ENCODE measurements around the gene NR1D2. TPM values are rescaled to one million over a fixed set of nuclear protein-coding genes. Genes with fewer than 3 reads are reported as not detected.

NR1D2 gene
- total and polyA plus RNA-seq, 2 donors from 2014 or later: 7.1 to 49.3 TPM

DNA sequence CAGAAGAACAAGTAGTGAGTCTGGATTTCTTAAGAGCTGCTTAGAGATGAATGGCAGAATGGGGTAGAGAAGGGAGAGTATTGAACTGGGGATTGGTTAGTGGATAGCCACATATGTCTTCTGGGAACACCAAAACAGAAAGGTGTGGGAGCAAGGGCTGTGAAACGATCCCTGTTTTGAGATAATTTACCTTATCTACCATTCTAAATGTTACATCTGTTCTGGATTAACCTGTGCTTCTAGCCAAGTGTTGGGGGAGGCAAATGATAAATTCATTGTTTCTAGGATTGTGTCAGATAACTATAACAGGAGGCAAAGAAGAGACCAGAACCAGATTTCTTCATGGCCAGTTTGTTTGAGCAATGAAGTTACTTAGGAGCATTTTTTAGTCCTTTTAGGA, 8.4 kb downstream of the NR1D2 start:
- intact Hi-C loops (cut with DNase I): no loop called here
- Histone ChIP-seq H3K9me3 (ENCODE audit: control insufficient read depth in 2 of 3, insufficient read depth in 1 of 3, low read length in 3 of 3) (no peaks in the 10 kb centered on the region), H3K9ac (ENCODE audit: low read length in 3 of 3) (no peak overlapping the region), H3K27me3 (ENCODE audit: control insufficient read depth, insufficient read depth, low read length) (no peaks in the 10 kb centered on the region), H3K36me3 (ENCODE audit: control insufficient read depth in 2 of 3, insufficient read depth in 3 of 3, low read length in 3 of 3) (peaks cover 0 to 16% (median 6%) of the 10 kb centered on the region in 3 donors), H3K4me1 (ENCODE audit: control insufficient read depth in 2 of 3, insufficient read depth in 2 of 3, low read depth in 1 of 3, low read length in 3 of 3) (peaks cover 0 to 18% (median 8%) of the 10 kb centered on the region in 3 donors), H3K4me3 (ENCODE audit: low read length in 3 of 3) (no peak overlapping the region), H3K27ac (ENCODE audit: low read depth in 2 of 2, low read length in 2 of 2) (no peak overlapping the region)
- TF ChIP-seq CTCF (IDR thresholded peaks at IDR 0.05; ENCODE audit: borderline replicate concordance, extremely low read depth, insufficient read depth): no peak
- FAIRE-seq (no peak), DNase-seq (no peak)

DNA sequence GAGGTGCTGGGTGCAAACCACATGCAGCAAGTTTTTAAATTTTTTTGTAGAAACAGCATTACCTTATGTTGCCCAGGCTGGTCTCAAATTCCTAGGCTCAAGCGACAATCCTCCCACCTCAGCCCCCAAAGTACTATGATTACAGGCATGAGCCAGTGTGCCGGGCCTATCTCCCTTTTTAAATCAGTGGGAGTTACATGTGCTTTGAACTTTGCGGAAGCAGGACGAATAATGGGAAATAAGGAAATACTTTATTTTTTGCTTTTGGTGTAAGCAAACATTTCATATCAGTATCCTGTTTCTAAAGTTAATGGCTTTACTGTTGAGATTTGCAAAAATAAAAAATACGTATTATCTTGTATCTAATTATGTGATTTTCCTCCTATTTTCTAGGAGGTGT, 9.1 kb downstream of the NR1D2 start:
- Histone ChIP-seq H3K4me1 (ENCODE audit: control insufficient read depth in 2 of 3, insufficient read depth in 2 of 3, low read depth in 1 of 3, low read length in 3 of 3) (peaks cover 0 to 13% (median 8%) of the 10 kb centered on the region in 3 donors), H3K9me3 (ENCODE audit: control insufficient read depth in 2 of 3, insufficient read depth in 1 of 3, low read length in 3 of 3) (no peaks in the 10 kb centered on the region), H3K36me3 (ENCODE audit: control insufficient read depth in 2 of 3, insufficient read depth in 3 of 3, low read length in 3 of 3) (peaks cover 0 to 18% (median 6%) of the 10 kb centered on the region in 3 donors), H3K27ac (ENCODE audit: low read depth in 2 of 2, low read length in 2 of 2) (no peak overlapping the region), H3K4me3 (ENCODE audit: low read length in 3 of 3) (no peak overlapping the region), H3K27me3 (ENCODE audit: control insufficient read depth, insufficient read depth, low read length) (no peaks in the 10 kb centered on the region), H3K9ac (ENCODE audit: low read length in 3 of 3) (no peak overlapping the region)
- DNase-seq: no peak
- intact Hi-C loops (cut with DNase I): no loop called here
- TF ChIP-seq CTCF (IDR thresholded peaks at IDR 0.05; ENCODE audit: borderline replicate concordance, extremely low read depth, insufficient read depth): no peak
- FAIRE-seq: no peak

DNA sequence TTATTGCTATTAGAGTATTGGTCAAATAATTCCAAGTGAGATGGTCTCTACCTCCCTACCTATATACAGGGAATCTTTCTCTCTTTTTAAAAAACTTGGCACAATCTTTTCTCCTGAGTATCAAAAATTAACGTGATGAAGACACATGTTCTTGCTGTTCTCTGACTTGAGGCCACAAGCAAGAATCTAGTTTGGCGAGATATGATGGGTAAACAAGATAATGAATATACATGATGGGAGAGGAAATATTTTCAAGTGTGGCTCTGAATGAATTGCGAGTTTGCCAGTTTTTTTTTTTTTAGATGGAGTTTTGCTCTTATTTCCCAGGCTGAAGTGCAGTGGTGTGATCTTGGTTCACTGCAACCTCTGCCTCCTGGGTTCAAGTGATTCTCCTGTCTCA, 11.6 kb downstream of the NR1D2 start:
- Histone ChIP-seq H3K9ac (ENCODE audit: low read length in 3 of 3) (no peak overlapping the region), H3K4me1 (ENCODE audit: control insufficient read depth in 2 of 3, insufficient read depth in 2 of 3, low read depth in 1 of 3, low read length in 3 of 3) (peaks cover 0 to under 1% (median 0%) of the 10 kb centered on the region in 3 donors), H3K4me3 (ENCODE audit: low read length in 3 of 3) (no peak overlapping the region), H3K27ac (ENCODE audit: low read depth in 2 of 2, low read length in 2 of 2) (no peak overlapping the region), H3K9me3 (ENCODE audit: control insufficient read depth in 2 of 3, insufficient read depth in 1 of 3, low read length in 3 of 3) (no peaks in the 10 kb centered on the region), H3K36me3 (ENCODE audit: control insufficient read depth in 2 of 3, insufficient read depth in 3 of 3, low read length in 3 of 3) (peaks cover 3 to 38% (median 7%) of the 10 kb centered on the region in 3 donors), H3K27me3 (ENCODE audit: control insufficient read depth, insufficient read depth, low read length) (no peaks in the 10 kb centered on the region)
- no peak for TF ChIP-seq CTCF (IDR thresholded peaks at IDR 0.05; ENCODE audit: borderline replicate concordance, extremely low read depth, insufficient read depth)
- DNase-seq (no peak), FAIRE-seq (no peak)
- intact Hi-C loops (cut with DNase I): no loop called here
